Right lobe of liver (tissue), 6 donors: ENCODE measurements around the gene SAP30L. TPM values are rescaled to one million over a fixed set of nuclear protein-coding genes. Genes with fewer than 3 reads are reported as not detected.
A peak's percentile ranks its signal among the peaks of the same experiment; 100 is the strongest.

ENCODE experiments used
- ATAC-seq, 4 donors: fragments of 200-7000 bp; cut with Tn5 transposase; one replicate each; pipeline ENCODE4 v1.9.1; 2020; ENCODE audit warnings: mild to moderate bottlenecking in 4 of 4, moderate library complexity in 4 of 4
- DNase-seq, 3 donors: peaks; one replicate each; pipeline ENCODE4 v3.0.0-alpha.2; 2020
- H3K27ac ChIP-seq, 3 donors: fragments of 200-600 bp; one replicate each; pipeline ENCODE4 v1.8.0; 2022
- H3K27me3 ChIP-seq, 2 donors: fragments of 200-600 bp; one replicate each; pipeline ENCODE4 v1.8.0; 2022
- H3K36me3 ChIP-seq, 4 donors: fragments of 200-600 bp; sonication (generic) in 1 of 4; one replicate each; pipeline versions ENCODE4 v1.5.1 to v1.8.0; 2017 to 2022; ENCODE audit warnings: control low read depth in 1 of 4
- H3K4me1 ChIP-seq, 4 donors: fragments of 200-600 bp; sonication (generic) in 1 of 4; one replicate each; pipeline versions ENCODE4 v1.5.1 to v1.8.0; 2017 to 2022; ENCODE audit warnings: control low read depth in 1 of 4
- H3K4me3 ChIP-seq, 3 donors: fragments of 200-600 bp; one replicate each; pipeline ENCODE4 v1.8.0; 2022
- H3K9me3 ChIP-seq, 4 donors: fragments of 200-600 bp; sonication (generic) in 1 of 4; one replicate each; pipeline versions ENCODE4 v1.5.1 to v1.8.0; 2017 to 2022; ENCODE audit warnings: control low read depth in 1 of 4
- POLR2A ChIP-seq: fragments of 450-650 bp; IDR thresholded peaks from one replicate; pipeline ENCODE4 v1.6.1; 2017; ENCODE audit warnings: antibody characterized with exemption, mild to moderate bottlenecking
- WGBS: methylation state at CpG from one replicate; pipeline ENCODE4 v1.1.6; 2018; ENCODE audit warnings: low coverage, low lambda C conversion rate; ENCODE audit not compliant: insufficient coverage; ENCODE audit errors: missing lambda C conversion rate; 5-methylcytosine and 5-hydroxymethylcytosine counted together
- intact Hi-C, 2 donors: fragments of 100-400 bp; cut with DNase I; formaldehyde crosslinking; loops; one replicate each; pipeline versions ENCODE4 v1.11.2 to v1.14.1; 2022
- total RNA-seq, 6 experiments: library from RNA; depleted of rRNA in 2 of 6; stranded (reverse); fragments of >200 nt in 2 of 6; fragmentation: NEBNext Ultra II Directional in 3 of 6; extraction: Animal tissue kit (Norgen Biotek cat#: 25700) in 3 of 6; gene quantifications; one replicate each; pipeline versions ENCODE4 v1.1.0 to v1.2.4, GENCODE V29; 2016 to 2023
- TF ChIP-seq, protein P1 (sequence below), 4 donors: fragments of 200-600 bp in 3 of 4; fragments of 450-650 bp in 1 of 4; IDR thresholded peaks; one replicate each; pipeline versions ENCODE4 v1.5.1 to v1.8.0; 2016 to 2022; ENCODE audit warnings: antibody characterized with exemption in 4 of 4, mild to moderate bottlenecking in 2 of 4
- donor health status: DM: no; HTN: yes; CAD: no.
- donor health status: DM: no; HTN: no; CAD: no.
- donor health status: DM: no; HTN: no; CAD: no.
- donor health status: DM: no; HTN: yes; CAD: no.
- donor health status: DM: no; HTN: yes; CAD: no.

SAP30L gene
- total RNA-seq, 6 experiments from 2014 or later = 9.7 to 24.9 (median 20.1) TPM

GRCh38 chr5:154483654-154484392, 38.0 kb downstream of the SAP30L start:
- H3K27ac ChIP-seq = no peak overlapping the region
- TF ChIP-seq POLR2A = no peak
- TF ChIP-seq, protein P1, sequence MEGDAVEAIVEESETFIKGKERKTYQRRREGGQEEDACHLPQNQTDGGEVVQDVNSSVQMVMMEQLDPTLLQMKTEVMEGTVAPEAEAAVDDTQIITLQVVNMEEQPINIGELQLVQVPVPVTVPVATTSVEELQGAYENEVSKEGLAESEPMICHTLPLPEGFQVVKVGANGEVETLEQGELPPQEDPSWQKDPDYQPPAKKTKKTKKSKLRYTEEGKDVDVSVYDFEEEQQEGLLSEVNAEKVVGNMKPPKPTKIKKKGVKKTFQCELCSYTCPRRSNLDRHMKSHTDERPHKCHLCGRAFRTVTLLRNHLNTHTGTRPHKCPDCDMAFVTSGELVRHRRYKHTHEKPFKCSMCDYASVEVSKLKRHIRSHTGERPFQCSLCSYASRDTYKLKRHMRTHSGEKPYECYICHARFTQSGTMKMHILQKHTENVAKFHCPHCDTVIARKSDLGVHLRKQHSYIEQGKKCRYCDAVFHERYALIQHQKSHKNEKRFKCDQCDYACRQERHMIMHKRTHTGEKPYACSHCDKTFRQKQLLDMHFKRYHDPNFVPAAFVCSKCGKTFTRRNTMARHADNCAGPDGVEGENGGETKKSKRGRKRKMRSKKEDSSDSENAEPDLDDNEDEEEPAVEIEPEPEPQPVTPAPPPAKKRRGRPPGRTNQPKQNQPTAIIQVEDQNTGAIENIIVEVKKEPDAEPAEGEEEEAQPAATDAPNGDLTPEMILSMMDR (IDR thresholded peaks at IDR 0.05) = no peak
- no peak for DNase-seq

DNA sequence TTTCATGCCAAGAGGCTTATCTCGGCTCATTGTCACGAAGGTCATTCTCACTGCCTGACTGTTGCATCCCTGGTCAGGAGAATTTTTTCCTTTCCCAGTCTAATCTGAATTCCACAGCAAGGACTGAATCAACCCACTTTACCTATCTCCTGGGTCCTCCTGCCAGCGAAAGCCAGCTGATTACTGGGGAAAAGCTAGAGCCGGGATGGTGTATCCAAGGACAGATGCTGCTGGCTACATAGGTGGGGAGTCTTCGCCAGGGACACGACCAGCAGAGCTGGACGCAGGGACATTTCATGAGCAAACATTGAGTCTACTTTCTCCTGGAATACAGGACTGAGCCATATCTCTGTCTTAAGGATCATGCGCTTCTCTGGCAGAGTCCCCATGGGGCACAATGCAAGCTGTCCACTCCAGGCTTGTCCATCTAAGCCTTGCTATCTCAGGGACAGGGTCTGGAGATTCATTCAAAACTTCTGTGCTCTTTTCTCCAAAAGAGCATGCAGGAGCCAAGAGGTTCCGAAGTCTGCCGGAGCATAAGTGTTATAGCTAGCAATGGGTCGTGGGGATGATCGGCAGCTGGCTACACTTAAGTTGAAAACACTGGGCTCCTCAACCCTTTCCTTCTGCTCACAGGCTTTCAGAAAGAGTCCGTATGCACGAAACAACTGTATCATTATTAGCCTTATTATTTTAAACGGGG, 38.7 kb downstream of the SAP30L start:
- intact Hi-C loops = no loop called here
- DNase-seq = no peak
- Histone ChIP-seq H3K27me3 (peaks cover 17 to 39% of the 10 kb centered on the region in 2 donors), H3K9me3 (no peaks in the 10 kb centered on the region), H3K4me1 (no peaks in the 10 kb centered on the region), H3K4me3 (no peak overlapping the region), H3K36me3 (no peaks in the 10 kb centered on the region), H3K27ac (no peak overlapping the region)
- TF ChIP-seq POLR2A = no peak
- TF ChIP-seq, protein P1 (IDR thresholded peaks at IDR 0.05) = no peak
- peak in 1 of 4 donors; percentile 11 for ATAC-seq
- 4% methylated on average over 13 of the region's 15 CpGs for WGBS

More at GRCh38 chr5:154483654-154484392, 38.0 kb downstream of the SAP30L start:
- peaks cover 17 to 43% of the 10 kb centered on the region in 2 donors for H3K27me3 ChIP-seq
- peak in 1 of 4 donors; percentile 16 for ATAC-seq
- intact Hi-C loops = no loop called here
- H3K4me1 ChIP-seq = no peaks in the 10 kb centered on the region
- no peak overlapping the region for H3K4me3 ChIP-seq
- H3K9me3 ChIP-seq = no peaks in the 10 kb centered on the region
- no peaks in the 10 kb centered on the region for H3K36me3 ChIP-seq
- 6% methylated on average over 22 of the region's 34 CpGs for WGBS

DNA sequence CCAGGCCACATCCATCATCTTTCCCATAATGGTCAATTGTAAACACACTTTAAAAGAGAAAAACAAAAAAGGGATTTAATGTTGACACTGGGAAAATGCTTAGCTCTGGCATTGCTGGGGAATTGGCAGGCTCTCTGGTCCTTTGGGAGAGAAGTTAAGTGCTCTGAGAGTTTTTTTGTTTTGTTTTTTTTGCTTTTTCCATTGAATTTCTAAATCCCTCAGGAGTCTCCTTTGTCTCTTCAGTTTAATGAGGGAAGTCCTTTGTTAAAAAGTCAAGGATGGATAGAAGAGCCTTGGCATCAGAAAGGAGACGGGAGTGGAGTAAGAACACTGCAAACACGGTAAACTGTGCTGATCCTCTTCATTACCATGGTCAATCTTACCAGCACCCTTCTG, 39.3 kb downstream of the SAP30L start:
- no peaks in the 10 kb centered on the region for H3K9me3 ChIP-seq
- no peak for ATAC-seq
- no peaks in the 10 kb centered on the region for H3K4me1 ChIP-seq
- peaks cover 17 to 34% of the 10 kb centered on the region in 2 donors for H3K27me3 ChIP-seq
- WGBS = 8% methylated on average over 2 of the region's 2 CpGs
- no peaks in the 10 kb centered on the region for H3K36me3 ChIP-seq
- no peak for DNase-seq
- TF ChIP-seq POLR2A = no peak
- TF ChIP-seq, protein P1 (IDR thresholded peaks at IDR 0.05) = no peak
- no peak overlapping the region for H3K27ac ChIP-seq
- intact Hi-C loops = no loop called here
- no peak overlapping the region for H3K4me3 ChIP-seq

DNA sequence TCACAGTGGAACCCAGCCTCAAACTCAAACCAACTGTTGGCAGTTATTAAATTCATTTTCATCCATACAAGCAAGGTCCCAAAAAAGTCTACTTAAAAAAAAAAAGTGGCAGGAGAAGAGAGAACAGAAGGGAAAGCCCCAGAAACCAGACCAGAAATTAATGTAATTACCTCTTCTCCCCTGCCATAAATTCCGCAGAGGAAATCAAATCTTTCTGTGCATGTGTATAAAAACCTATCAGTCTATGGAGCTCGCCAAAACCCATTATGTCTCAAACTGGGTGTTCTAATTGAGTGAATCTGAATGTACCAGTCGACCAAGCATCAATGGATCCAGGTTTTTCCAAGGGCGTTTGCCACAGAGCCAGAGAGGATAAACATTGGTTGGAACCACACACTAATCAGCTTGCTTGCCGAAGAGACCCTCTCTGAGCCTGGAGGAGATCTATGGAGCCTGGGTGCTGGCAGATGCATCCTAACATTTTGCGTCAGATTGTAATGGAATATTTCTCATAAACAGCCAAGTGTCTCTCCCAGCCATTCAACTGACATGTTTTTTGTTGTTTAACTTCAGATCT, 40.1 kb downstream of the SAP30L start:
- intact Hi-C loops = no loop called here
- DNase-seq = no peak

More for the DNA sequence above, 40.1 kb downstream of the SAP30L start:
- H3K4me3 ChIP-seq = no peak overlapping the region
- H3K27ac ChIP-seq = no peak overlapping the region
- H3K36me3 ChIP-seq = no peaks in the 10 kb centered on the region
- 14% methylated on average over 6 of the region's 6 CpGs for WGBS
- ATAC-seq = no peak
- TF ChIP-seq, protein P1 (IDR thresholded peaks at IDR 0.05) = no peak
- no peak for TF ChIP-seq POLR2A
- no peaks in the 10 kb centered on the region for H3K9me3 ChIP-seq
- H3K27me3 ChIP-seq = peaks cover 15 to 27% of the 10 kb centered on the region in 2 donors
- H3K4me1 ChIP-seq = no peaks in the 10 kb centered on the region
